HG03135 (cell line): Measurements from ENCODE around the gene CTDNEP1.

Source experiments
- ATAC-seq: cut with Tn5 transposase; IDR thresholded peaks from one replicate; pipeline ENCODE4 v1.9.1; 2021; ENCODE audit warnings: mild to moderate bottlenecking, moderate library complexity; ENCODE audit not compliant: unreplicated experiment

Gene CTDNEP1

GRCh38 chr17:7251661-7252175 lies at the start of gene CTDNEP1:
Gene CTDNEP1, minus strand, starts transcription at chr17:7251734. Its CDS starts 438 bp downstream, at chr17:7251296.
- peak; percentile 88 for ATAC-seq

GRCh38 chr17:7296189-7296861 lies 44.8 kb upstream of the CTDNEP1 start:
- no peak for ATAC-seq

- ATAC-seq: no peak
Observed at GRCh38 chr17:7295230-7296180, 44.0 kb upstream of the CTDNEP1 start.

GRCh38 chr17:7294614-7295153 lies 43.1 kb upstream of the CTDNEP1 start, which contains the start of gene YBX2:
Gene YBX2, minus strand, starts transcription at chr17:7294639. Its CDS starts 139 bp downstream, at chr17:7294500.
- ATAC-seq: no peak

- ATAC-seq: no peak
Observed at GRCh38 chr17:7293816-7294613, 42.5 kb upstream of the CTDNEP1 start.

- ATAC-seq: no peak
Observed at GRCh38 chr17:7293159-7293558, 41.6 kb upstream of the CTDNEP1 start.

- ATAC-seq: no peak
Observed at GRCh38 chr17:7292729-7293128, 41.2 kb upstream of the CTDNEP1 start.

GRCh38 chr17:7292194-7292593 lies 40.7 kb upstream of the CTDNEP1 start:
- ATAC-seq: no peak

- ATAC-seq: no peak
Observed at GRCh38 chr17:7290685-7291084, 39.2 kb upstream of the CTDNEP1 start.

- no peak for ATAC-seq
Observed at GRCh38 chr17:7290166-7290565, 38.6 kb upstream of the CTDNEP1 start.

- no peak for ATAC-seq
Observed at GRCh38 chr17:7289256-7290032, 37.9 kb upstream of the CTDNEP1 start.

GRCh38 chr17:7285679-7286078 lies 34.1 kb upstream of the CTDNEP1 start:
- ATAC-seq: no peak

- ATAC-seq: no peak
Observed at GRCh38 chr17:7284911-7285310, 33.4 kb upstream of the CTDNEP1 start.

- ATAC-seq: no peak
Observed at GRCh38 chr17:7283471-7284216, 32.1 kb upstream of the CTDNEP1 start.

GRCh38 chr17:7282752-7283321 lies 31.3 kb upstream of the CTDNEP1 start:
- ATAC-seq: no peak

- no peak for ATAC-seq
Observed at GRCh38 chr17:7281953-7282751, 30.6 kb upstream of the CTDNEP1 start.

GRCh38 chr17:7281074-7281952 lies 29.8 kb upstream of the CTDNEP1 start, which contains the start of gene SLC2A4:
Gene SLC2A4, plus strand, starts transcription at chr17:7281718. Its CDS starts 217 bp downstream, at chr17:7281935.
- ATAC-seq: peak; percentile 53
